HCT116 (cell line): ENCODE data around the gene GTF2IRD1.

Source experiments
- ATF3 ChIP-seq: IDR thresholded peaks from 2 replicates; pipeline ENCODE4 v1.6.1; 2012
- EZH2phosphoT487 ChIP-seq: fragments of 200-600 bp; IDR thresholded peaks from 2 replicates; pipeline ENCODE4 v1.6.1; 2018; ENCODE audit warnings: antibody characterized with exemption, borderline replicate concordance
- POLR2A ChIP-seq: IDR thresholded peaks from 2 replicates; pipeline ENCODE4 v1.7.0; 2011; ENCODE audit warnings: borderline replicate concordance; ENCODE audit not compliant: insufficient read depth, insufficient read length; ENCODE audit errors: extremely low read depth
- RAD21 ChIP-seq: IDR thresholded peaks from 2 replicates; pipeline ENCODE4 v1.6.1; 2012; ENCODE audit warnings: low read depth, mild to moderate bottlenecking
- YY1 ChIP-seq: IDR thresholded peaks from 2 replicates; pipeline ENCODE4 v1.6.1; 2011; ENCODE audit warnings: low read length, low read depth, moderate library complexity, mild to moderate bottlenecking; ENCODE audit not compliant: insufficient replicate concordance; ENCODE audit errors: extremely low read depth
- TF ChIP-seq, protein P1 (sequence below): IDR thresholded peaks from 2 replicates; pipeline ENCODE4 v1.6.1; 2011; ENCODE audit warnings: mild to moderate bottlenecking, low read length, moderate library complexity; ENCODE audit not compliant: insufficient replicate concordance; ENCODE audit errors: extremely low read depth

DNA sequence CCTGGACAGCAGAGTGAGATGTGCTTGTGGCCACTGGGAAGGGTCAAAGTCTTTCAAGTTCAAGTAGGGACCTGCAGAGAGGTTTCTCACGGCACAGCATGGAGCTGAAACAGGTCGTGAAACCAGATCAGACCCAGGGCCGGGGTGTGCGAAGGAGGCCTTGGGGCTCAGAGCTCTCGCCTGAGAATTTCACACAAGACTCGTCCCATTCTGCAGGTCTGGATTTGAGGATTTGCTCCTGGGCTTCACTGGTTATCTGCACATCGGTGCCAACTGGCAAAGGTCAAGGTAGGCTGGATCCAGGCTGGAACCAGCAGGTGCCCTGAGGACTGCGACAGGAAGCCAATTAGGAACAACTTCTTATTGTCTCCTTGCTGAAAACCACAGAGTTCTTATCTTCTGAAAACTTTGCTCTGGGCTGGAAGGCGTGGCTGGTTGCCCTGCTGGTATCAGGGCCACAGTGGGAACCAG, 179.8 kb downstream of the GTF2IRD1 start:
- TF ChIP-seq, protein P1, sequence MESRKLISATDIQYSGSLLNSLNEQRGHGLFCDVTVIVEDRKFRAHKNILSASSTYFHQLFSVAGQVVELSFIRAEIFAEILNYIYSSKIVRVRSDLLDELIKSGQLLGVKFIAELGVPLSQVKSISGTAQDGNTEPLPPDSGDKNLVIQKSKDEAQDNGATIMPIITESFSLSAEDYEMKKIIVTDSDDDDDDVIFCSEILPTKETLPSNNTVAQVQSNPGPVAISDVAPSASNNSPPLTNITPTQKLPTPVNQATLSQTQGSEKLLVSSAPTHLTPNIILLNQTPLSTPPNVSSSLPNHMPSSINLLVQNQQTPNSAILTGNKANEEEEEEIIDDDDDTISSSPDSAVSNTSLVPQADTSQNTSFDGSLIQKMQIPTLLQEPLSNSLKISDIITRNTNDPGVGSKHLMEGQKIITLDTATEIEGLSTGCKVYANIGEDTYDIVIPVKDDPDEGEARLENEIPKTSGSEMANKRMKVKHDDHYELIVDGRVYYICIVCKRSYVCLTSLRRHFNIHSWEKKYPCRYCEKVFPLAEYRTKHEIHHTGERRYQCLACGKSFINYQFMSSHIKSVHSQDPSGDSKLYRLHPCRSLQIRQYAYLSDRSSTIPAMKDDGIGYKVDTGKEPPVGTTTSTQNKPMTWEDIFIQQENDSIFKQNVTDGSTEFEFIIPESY, result no peak
- no peak for TF ChIP-seq POLR2A
- TF ChIP-seq YY1, result no peak
- TF ChIP-seq RAD21, result no peak
- TF ChIP-seq EZH2phosphoT487, result no peak
- TF ChIP-seq ATF3, result no peak
